Retina (tissue), 1 donor: ENCODE results near the gene TSEN2.
"Not testable (repeated sequence)": the region's sequence is repeated elsewhere in the genome, so short reads cannot be mapped to it uniquely, and the experiment has no call there.

ENCODE experiments used
- DNase-seq: peaks from one replicate; pipeline ENCODE4 v3.0.0-alpha.2; 2016

The TSEN2 gene

DNA sequence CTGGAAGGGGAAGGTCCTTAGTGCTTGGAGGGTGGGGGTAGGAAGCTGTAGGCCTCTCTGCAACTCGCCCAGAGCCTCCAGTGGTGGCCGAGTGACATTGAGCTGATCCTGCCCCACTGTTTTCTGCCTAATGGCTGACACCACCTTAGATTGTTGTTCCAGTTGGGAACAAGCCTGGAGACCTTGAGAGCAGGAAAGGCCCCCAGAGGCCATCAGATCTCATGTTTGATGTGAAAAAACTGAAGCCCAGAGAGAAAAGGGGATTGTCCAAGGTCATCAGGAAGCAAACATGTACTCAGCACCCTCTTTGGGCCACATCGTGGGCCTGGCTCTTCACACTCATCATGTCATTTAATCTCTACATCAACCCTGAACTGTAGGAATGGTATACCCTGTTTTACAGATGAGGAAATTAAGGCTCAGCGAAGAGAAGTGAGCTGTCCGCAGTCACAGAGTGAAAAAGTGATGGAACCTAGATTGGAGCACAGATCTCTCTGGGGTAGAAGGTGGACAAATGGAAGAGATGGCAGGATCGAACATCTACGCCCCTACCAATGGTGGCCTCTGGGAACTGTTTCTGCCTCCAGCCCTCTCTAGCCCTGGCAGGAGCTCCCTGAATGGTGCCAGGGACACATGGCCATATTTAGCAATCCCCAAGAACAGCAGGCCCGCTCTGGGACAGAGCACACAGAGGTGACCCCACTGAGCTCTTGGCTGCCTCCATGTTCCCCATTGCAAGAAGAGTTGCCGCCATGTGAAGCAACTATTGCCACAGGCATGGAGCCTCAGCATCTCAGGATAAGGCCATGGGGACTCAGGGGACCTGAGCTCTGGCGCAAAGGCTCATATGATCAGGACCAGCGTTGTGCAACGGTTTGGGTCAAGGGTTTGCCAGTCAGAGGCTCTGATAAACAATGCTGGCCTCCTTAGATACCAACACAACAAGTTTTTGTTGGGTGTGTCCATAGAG is 31.6 kb upstream of the TSEN2 start:
- no peak for DNase-seq

DNA sequence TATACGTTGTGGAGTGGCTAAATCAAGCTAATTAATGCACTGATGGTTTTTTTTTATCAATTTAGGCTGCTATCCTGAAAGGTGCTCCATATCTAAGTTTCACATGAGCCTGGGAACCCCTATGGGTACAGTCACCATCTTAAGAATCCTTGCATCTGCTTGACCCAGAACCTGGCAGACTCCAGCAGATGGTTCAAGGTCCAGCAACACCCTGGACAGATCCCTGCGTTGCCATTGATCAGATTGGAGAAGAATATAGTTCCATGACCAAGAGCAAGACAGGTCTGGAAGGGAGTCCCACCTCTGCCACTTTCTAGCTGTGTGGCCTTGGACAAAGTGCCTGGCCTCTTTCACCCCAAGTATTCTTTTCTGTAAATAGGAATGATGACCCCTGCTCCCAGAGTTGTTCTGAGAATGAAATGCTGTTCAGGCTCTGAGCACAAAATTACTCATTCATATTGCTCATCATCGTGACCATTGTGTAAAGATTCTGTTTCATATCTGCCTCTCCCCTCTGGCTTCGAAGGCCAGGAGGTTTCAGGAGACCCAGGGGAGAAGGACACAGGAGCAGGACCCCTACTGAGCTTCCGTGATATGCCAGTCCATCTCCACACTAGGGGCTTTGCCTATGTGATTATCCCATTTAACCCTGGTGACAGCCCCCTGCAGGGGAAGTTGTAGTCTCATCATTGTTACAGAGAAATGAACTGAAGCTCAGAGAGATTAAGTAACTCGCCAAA is 30.0 kb upstream of the TSEN2 start:
- DNase-seq, result no peak

GRCh38 chr3:12454816-12455121 is 29.5 kb upstream of the TSEN2 start:
- no peak for DNase-seq

DNA sequence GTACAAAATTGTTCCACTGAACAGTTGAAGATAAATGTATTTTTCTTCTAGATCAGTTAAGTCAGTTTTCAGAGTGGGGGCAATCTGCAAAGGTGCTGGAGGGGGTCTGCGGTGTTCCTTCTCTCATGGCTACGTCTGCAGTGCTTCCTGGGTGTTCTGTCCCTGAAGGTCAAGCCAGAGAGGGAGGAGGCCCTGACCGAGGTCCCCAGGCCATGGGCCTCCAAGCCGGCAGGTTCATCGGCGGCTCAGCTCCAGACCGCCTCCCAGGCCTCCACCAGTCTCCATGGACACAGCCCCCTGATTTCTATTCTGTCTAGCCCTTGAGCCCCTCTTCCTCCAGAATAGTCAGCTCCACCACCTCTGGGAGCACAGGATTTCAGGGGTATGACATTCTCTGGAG is 28.5 kb upstream of the TSEN2 start:
- no peak for DNase-seq

GRCh38 chr3:12456441-12456840 is 27.8 kb upstream of the TSEN2 start:
- no peak for DNase-seq

DNA sequence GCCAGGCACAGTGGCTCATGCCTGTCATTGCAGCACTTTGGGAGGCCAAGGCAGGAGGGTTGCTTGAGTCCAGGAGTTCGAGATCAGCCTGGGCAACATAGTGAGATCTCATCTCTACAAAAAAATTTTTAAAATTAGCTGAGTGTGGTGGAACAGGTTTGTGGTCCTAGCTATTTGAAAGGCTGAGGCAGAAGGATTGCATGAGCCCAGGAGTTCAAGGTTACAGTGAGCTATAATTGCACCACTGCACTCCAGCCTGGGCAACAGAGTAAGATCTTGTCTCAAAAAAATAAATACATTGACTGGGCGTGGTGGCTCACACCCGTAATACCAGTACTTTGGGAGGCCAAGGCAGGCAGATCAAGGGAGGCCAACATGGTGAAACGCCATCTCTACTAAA is 26.9 kb upstream of the TSEN2 start:
- not testable (repeated sequence) for DNase-seq

- no peak for DNase-seq
These were observed 25.4 kb upstream of the TSEN2 start for GRCh38 chr3:12458901-12459300.

GRCh38 chr3:12460127-12460526 is 24.2 kb upstream of the TSEN2 start:
- DNase-seq, result no peak

- DNase-seq, result no peak
These were observed 23.1 kb upstream of the TSEN2 start for GRCh38 chr3:12461097-12461649.

DNA sequence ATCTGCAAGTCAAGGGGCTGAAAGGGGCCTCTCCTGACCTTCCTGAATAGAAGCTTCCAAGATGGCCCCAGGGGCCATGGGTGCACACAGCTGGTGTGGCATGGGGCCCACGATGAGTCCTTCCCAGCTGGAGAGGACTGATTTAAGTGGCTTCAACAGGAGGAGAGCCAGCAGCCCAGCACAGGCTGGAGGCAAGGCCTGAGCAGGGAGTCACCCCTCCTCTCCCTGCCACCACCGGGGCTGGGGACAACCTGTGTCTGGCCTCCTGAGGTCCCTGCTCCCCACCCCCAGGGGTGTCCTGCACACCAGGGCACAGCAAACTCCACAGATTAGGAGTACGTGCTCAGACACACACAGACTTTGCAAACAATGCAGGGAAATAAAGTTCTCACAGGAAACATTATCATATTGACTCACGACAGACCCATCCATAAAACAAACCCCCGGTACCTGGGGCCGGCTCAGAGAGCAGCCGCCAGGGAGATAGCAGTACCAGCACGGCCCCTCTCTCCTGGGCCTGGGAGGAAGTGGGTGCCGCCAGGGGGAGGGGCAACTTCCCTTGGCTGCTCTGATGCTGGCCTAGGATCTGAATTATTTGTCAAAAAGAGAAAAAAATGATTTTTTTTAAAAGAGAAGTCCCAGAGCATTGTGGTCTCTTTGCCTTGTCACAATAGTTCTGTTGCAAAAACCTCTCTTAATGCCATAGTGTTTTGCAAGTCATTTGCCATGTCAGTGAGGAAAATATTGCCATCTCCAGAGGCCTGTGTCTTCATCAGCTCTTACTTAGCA is 21.9 kb upstream of the TSEN2 start:
- DNase-seq, result no peak

DNA sequence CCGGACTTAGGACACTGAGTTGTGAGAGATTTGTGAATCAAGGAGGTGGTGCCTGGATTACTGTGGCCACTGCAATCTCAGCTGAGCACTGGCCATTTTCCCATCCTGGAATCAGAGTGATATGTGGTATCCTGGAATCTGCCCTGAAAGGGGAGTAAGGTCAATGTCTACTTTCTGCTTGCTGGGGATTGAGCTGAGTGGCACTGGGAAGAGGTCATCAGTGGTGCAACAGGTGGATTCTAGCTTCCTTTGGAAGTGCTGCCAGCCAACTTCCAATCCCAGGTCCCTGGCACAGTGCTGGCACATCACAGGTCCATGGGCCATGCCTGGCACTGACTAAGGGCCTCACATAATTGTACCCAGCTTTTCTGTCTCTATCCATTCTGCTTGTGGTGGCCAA is 20.6 kb upstream of the TSEN2 start:
- no peak for DNase-seq

GRCh38 chr3:12464181-12464580 is 20.1 kb upstream of the TSEN2 start:
- DNase-seq, result no peak

DNA sequence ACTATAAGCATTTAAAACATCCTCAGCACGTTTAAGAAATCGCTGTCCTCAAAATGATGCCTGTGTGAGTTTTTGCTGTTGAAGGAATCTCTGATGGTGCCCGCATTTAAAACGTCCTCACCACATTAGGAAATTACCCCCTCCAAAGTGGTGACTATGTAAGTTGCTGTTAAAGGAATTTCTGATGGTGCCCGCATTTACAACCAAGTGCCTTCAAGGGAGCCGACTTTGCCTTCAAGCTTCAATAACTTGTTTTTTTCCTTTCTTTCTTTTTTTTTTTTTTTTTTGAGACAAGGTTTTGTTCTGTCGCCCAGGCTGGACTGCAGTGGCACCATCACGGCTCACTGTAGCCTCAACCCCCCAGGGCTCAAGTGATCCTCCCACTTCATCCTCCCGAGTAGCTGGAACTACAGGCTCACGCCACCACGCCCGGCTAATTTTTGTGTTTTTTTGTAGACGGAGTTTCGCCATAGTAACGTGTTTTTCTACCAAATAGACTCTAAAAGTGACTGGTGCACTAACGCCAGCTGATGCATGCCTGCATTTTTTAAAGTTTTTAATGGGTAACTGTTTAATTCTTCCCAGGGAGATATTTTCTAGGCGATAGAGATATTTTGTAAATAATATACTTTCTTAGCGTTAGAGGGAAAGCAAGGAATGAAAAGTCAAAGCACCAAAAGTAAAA is 19.0 kb upstream of the TSEN2 start:
- DNase-seq, result no peak

- no peak for DNase-seq
These were observed 18.4 kb upstream of the TSEN2 start for GRCh38 chr3:12465836-12466225.

- DNase-seq, result no peak
These were observed 16.5 kb upstream of the TSEN2 start for GRCh38 chr3:12467746-12468145.

DNA sequence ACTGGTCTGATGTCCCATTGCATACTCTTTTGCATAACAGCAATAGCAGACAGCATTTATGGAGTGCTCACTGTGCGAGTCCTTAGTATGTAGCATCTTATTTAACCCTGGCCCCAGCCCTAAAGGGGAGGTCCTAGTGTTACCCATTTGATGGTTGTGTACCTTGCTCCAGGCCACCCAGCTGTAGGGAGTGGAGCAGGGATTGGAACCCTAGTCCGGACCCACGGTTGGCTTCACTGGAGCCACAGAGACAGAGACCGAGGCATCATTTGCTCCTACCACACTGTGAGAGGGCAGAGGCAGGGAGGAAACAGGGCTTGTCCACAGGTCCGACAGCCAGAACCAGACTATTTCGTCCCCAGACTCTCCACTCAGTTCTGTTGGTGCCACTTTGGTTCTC is 16.0 kb upstream of the TSEN2 start:
- no peak for DNase-seq

- DNase-seq, result no peak
These were observed 15.5 kb upstream of the TSEN2 start for GRCh38 chr3:12468757-12469156.

- not testable (repeated sequence) for DNase-seq
These were observed 15.1 kb upstream of the TSEN2 start for GRCh38 chr3:12469222-12469621.

GRCh38 chr3:12470111-12470510 is 14.2 kb upstream of the TSEN2 start:
- DNase-seq, result no peak

DNA sequence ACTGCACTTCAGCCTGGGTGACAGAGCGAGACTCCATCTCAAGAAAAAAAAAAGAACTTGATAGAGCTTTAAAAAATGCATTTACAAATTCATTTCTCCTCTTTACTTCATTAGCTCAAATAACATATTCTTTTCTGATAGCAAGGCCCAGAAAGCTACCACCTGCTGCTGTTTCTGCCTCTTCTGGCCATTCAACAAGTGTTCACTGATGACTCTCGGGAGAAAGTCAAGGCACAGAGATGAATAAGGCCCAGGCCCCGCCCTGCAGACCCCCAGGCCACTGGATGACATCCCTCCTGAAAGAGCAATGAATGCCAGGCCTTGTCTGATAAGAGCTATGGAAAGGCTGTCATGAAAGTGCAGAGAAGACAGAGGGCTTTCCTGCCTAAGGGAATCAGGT is 13.6 kb upstream of the TSEN2 start:
- DNase-seq, result no peak

GRCh38 chr3:12471241-12471640 is 13.0 kb upstream of the TSEN2 start:
- DNase-seq, result no peak

DNA sequence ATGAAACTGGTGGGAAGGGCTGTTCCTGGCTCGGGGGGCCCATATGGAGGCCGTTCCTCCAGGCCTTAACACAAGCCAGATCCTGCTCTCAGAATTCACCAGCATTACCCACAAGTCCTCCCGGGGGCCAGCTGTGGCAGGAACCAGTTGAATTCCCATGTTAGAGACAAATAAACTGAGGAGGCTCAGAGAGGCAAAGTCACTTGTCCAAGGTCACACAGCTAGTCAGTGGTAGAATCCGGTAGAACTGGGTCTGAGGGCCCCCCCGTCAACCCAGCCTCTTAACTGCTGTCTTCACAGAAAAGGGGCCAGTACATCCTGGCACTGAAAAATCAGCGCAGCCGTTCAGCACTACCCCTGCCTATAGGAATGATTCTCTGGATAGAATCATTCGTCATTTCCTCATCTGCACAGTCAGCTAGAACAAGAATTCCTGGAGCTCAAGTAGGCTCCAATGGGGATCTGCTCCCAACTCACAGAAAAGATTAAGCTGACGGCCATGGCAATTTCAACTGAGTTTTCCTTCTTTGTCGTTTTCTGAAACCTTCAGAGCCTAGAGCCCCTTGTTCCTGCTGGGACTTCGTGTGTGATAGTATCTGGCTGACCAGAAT is 12.2 kb upstream of the TSEN2 start:
- no peak for DNase-seq
